ENCODE data around the gene ACHE. TPM values are rescaled to one million over a fixed set of nuclear protein-coding genes. Genes with fewer than 3 reads are reported as not detected.

Gene ACHE
- total and polyA plus RNA-seq, 3 donors from 2014 or later: 5.1 to 10.5 (median 9.8) TPM

GRCh38 chr7:100896732-100897608 lies 1.3 kb upstream of the ACHE start:
- Histone ChIP-seq H3K27ac (no peak overlapping the region), H3K4me1 (peaks cover 12% of the 10 kb centered on the region), H3K9me3 (no peaks in the 10 kb centered on the region), H3K4me3 (peak overlapping the region; percentile 9 to 62), H3K27me3 (no peaks in the 10 kb centered on the region), H3K36me3 (ENCODE audit: low read depth, missing control alignments) (no peaks in the 10 kb centered on the region)
- 0 to 14% methylated on average over 1 to 57 of the region's 95 CpGs for WGBS, 2 donors
- intact Hi-C loops (cut with DNase I; ENCODE audit: low total_unique reads): loop anchor here (5.0 kb wide), 1 partner anchor 160 kb away; no protein-coding TSS in a partner anchor
- peak; percentile 74 for DNase-seq
- TF ChIP-seq POLR2A (IDR thresholded peaks at IDR 0.05) (no peak), CTCF (IDR thresholded peaks at IDR 0.05) (peak; percentile 67 to 84 (median 83))

- intact Hi-C loops (cut with DNase I; ENCODE audit: low total_unique reads): loop anchor here (5.0 kb wide), 1 partner anchor 161 kb away; no protein-coding TSS in a partner anchor
These were observed 456 bp upstream of the ACHE start for GRCh38 chr7:100895956-100896731.

GRCh38 chr7:100894860-100895700 lies 608 bp downstream of the ACHE start:
- Histone ChIP-seq H3K9me3 (no peaks in the 10 kb centered on the region), H3K27ac (peak overlapping the region in 1 of 2 donors; percentile 39), H3K27me3 (no peaks in the 10 kb centered on the region), H3K36me3 (ENCODE audit: low read depth, missing control alignments) (no peaks in the 10 kb centered on the region), H3K4me1 (peaks cover 19% of the 10 kb centered on the region), H3K4me3 (peak overlapping the region; percentile 4 to 62)
- DNase-seq: peak; percentile 58
- 0% methylated on average over 62 of the region's 83 CpGs; no CpG with 5 or more reads in 1 of the 2 donors for WGBS, 2 donors
- TF ChIP-seq CTCF (IDR thresholded peaks at IDR 0.05): peak; percentile 33 to 86 (median 73)
- no peak for TF ChIP-seq POLR2A (IDR thresholded peaks at IDR 0.05)
- intact Hi-C loops (cut with DNase I; ENCODE audit: low total_unique reads): loop anchor here (5.0 kb wide), 1 partner anchor 162 kb away; no protein-coding TSS in a partner anchor

More at GRCh38 chr7:100895956-100896731, 456 bp upstream of the ACHE start:
- Histone ChIP-seq H3K27me3 (no peaks in the 10 kb centered on the region), H3K4me1 (peaks cover 12% of the 10 kb centered on the region), H3K4me3 (peak overlapping the region; percentile 9 to 62), H3K27ac (no peak overlapping the region), H3K9me3 (no peaks in the 10 kb centered on the region), H3K36me3 (ENCODE audit: low read depth, missing control alignments) (no peaks in the 10 kb centered on the region)
- TF ChIP-seq POLR2A (IDR thresholded peaks at IDR 0.05): no peak
- no peak for TF ChIP-seq CTCF (IDR thresholded peaks at IDR 0.05)
- 3 to 7% methylated on average over 9 to 49 of the region's 54 CpGs for WGBS, 2 donors
- peak; percentile 64 for DNase-seq

- intact Hi-C loops (cut with DNase I; ENCODE audit: low total_unique reads): no loop called here
- TF ChIP-seq CTCF (IDR thresholded peaks at IDR 0.05) (no peak), POLR2A (IDR thresholded peaks at IDR 0.05) (no peak)
- Histone ChIP-seq H3K27me3 (no peaks in the 10 kb centered on the region), H3K36me3 (ENCODE audit: low read depth, missing control alignments) (no peaks in the 10 kb centered on the region), H3K27ac (no peak overlapping the region), H3K4me3 (peak overlapping the region in 1 of 2 donors; percentile 62), H3K9me3 (no peaks in the 10 kb centered on the region), H3K4me1 (peaks cover 21% of the 10 kb centered on the region)
- 14 to 39% methylated on average over 13 to 26 of the region's 40 CpGs for WGBS, 2 donors
- DNase-seq: no peak
These were observed 1.6 kb downstream of the ACHE start for GRCh38 chr7:100893910-100894721.

Measured in testis (tissue), 3 donors.